Type B pancreatic cell (in vitro differentiated cells): ENCODE measurements around the gene CP. TPM values are rescaled to one million over a fixed set of nuclear protein-coding genes. Genes with fewer than 3 reads are reported as not detected.
"Not testable (repeated sequence)": the region's sequence is repeated elsewhere in the genome, so short reads cannot be mapped to it uniquely, and the experiment has no call there.

Source experiments
- DNase-seq: peaks from one replicate; pipeline ENCODE4 v3.0.0; 2021; ENCODE audit warnings: mixed read lengths; ENCODE audit not compliant: unreplicated experiment; ENCODE audit errors: extremely low spot score
- H3K27ac Mint-ChIP-seq: 2 replicates; pipeline ENCODE4 v1.8.0; 2021; ENCODE audit warnings: mild to moderate bottlenecking, mixed read lengths
- H3K27me3 Mint-ChIP-seq: 2 replicates; pipeline ENCODE4 v1.8.0; 2021; ENCODE audit warnings: mixed read lengths
- H3K36me3 Mint-ChIP-seq: 2 replicates; pipeline ENCODE4 v1.8.0; 2021; ENCODE audit warnings: mixed read lengths
- H3K4me1 Mint-ChIP-seq: one replicate; pipeline ENCODE4 v1.8.0; 2021; ENCODE audit warnings: mixed read lengths; ENCODE audit not compliant: unreplicated experiment
- H3K4me3 Mint-ChIP-seq: 2 replicates; pipeline ENCODE4 v1.8.0; 2021; ENCODE audit warnings: mild to moderate bottlenecking, mixed read lengths
- H3K9me3 Mint-ChIP-seq: 2 replicates; pipeline ENCODE4 v1.8.0; 2021; ENCODE audit warnings: mixed read lengths
- total RNA-seq: library from RNA; stranded (reverse); gene quantifications from 2 replicates; pipeline ENCODE4 v1.2.1, GENCODE V29; 2021; ENCODE audit warnings: low replicate concordance
- TF ChIP-seq, protein P1 (sequence below): fragments of 200-600 bp; sonication (generic); conservative IDR thresholded peaks from 2 replicates; pipeline ENCODE4 v1.5.0; 2021; ENCODE audit warnings: antibody characterized with exemption, mild to moderate bottlenecking

The CP gene
- total RNA-seq, 1 donor from 2014 or later: 4.0 TPM

DNA sequence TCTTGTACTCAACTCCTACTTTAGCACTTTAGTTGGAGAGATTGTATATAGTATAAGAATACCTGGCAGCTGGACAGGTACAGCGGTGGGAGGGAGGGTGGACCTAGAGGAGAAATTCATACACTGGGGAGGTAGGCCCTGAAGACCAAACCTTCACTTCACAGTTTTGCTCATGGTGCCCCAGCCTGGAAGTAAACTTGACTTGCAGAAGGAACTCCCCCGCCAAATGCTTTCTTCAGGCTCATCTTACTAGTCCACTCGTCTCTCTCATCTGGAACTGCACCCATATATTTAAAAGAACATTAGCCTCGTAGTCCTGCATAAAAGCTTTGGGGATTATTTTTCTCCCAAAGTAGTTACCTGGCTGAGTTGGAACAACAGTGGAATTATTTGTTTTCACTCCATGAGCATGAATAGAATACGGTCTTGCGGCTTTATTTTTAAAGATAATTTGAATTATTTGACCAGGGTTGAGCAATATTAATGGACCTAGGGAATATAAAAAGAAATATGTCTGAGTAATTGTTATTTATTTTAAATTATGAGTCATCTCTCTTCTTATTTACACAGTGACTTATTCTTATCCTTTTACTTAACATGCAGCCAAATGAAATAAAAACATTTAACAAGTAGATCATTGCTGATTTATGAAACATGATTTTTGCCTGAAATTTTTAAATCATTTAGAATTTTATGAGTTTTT, 25.5 kb upstream of the CP start:
- Mint-ChIP-seq H3K27ac (no peak overlapping the region), H3K4me1 (peaks cover 20% of the 10 kb centered on the region), H3K36me3 (no peaks in the 10 kb centered on the region), H3K4me3 (no peak overlapping the region), H3K9me3 (peaks cover 7% of the 10 kb centered on the region), H3K27me3 (no peaks in the 10 kb centered on the region)
- DNase-seq: no peak
- TF ChIP-seq, protein P1, sequence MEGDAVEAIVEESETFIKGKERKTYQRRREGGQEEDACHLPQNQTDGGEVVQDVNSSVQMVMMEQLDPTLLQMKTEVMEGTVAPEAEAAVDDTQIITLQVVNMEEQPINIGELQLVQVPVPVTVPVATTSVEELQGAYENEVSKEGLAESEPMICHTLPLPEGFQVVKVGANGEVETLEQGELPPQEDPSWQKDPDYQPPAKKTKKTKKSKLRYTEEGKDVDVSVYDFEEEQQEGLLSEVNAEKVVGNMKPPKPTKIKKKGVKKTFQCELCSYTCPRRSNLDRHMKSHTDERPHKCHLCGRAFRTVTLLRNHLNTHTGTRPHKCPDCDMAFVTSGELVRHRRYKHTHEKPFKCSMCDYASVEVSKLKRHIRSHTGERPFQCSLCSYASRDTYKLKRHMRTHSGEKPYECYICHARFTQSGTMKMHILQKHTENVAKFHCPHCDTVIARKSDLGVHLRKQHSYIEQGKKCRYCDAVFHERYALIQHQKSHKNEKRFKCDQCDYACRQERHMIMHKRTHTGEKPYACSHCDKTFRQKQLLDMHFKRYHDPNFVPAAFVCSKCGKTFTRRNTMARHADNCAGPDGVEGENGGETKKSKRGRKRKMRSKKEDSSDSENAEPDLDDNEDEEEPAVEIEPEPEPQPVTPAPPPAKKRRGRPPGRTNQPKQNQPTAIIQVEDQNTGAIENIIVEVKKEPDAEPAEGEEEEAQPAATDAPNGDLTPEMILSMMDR: no peak

DNA sequence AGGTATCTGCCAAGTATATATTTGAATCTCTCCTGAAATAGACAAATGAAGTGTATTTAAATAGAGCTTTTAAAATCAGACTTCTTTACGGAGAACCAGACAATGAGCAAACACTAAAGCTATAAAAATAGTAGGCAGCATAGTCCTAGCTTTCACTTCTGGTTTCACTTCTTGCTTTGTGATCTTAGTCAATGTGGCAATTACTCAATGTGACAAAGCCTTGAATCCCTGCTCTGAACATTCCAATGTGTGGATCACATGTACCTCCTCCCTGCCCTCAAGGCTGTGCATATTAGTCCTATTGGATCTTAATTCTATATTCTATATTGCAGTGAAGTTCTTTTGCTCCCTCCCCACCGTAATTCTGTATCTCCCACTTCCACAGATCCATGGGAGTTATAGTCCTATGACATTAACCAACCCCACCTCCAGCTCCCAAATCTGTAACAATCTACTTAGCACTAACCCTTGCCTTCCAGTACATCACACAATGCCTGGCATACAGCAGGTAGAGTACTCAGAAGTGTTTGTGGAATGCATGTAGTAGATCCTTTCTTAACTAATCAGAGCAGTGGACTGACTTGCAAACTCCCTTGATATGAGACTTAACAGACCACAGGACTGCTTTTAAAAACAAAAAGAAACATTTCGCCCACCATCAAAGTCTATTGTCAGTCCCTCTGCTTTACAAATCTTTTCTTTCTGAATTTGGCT, 24.3 kb upstream of the CP start:
- H3K27ac Mint-ChIP-seq: peak overlapping the region; percentile 8
- peak overlapping the region; percentile 51 for H3K4me3 Mint-ChIP-seq
- TF ChIP-seq, protein P1: no peak
- no peak for DNase-seq
- no peaks in the 10 kb centered on the region for H3K36me3 Mint-ChIP-seq
- H3K4me1 Mint-ChIP-seq: peaks cover 20% of the 10 kb centered on the region
- H3K9me3 Mint-ChIP-seq: peaks cover 7% of the 10 kb centered on the region
- H3K27me3 Mint-ChIP-seq: no peaks in the 10 kb centered on the region

DNA sequence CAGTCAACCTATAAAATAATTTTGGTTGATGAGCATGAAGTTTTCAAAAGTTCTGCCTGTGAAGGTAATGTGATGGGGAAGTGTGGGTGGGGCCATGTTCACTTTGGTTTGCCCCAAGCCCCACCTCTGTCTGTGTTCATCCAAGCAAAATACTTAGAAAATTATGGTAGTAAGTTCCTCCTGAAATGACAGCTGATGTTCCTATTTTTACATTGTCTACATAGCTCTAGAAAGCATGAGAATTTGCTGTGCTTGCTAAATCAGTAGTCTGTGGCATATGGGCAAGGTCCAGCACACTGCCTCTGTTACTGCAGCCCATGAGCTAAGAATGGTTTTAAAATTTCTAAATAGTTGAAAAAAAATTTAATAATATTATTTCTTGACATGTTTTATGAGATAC, 21.9 kb upstream of the CP start:
- Mint-ChIP-seq H3K36me3 (no peaks in the 10 kb centered on the region), H3K27ac (no peak overlapping the region), H3K9me3 (peaks cover 9% of the 10 kb centered on the region), H3K4me1 (peaks cover 18% of the 10 kb centered on the region), H3K27me3 (no peaks in the 10 kb centered on the region), H3K4me3 (no peak overlapping the region)
- DNase-seq: no peak
- TF ChIP-seq, protein P1: no peak

DNA sequence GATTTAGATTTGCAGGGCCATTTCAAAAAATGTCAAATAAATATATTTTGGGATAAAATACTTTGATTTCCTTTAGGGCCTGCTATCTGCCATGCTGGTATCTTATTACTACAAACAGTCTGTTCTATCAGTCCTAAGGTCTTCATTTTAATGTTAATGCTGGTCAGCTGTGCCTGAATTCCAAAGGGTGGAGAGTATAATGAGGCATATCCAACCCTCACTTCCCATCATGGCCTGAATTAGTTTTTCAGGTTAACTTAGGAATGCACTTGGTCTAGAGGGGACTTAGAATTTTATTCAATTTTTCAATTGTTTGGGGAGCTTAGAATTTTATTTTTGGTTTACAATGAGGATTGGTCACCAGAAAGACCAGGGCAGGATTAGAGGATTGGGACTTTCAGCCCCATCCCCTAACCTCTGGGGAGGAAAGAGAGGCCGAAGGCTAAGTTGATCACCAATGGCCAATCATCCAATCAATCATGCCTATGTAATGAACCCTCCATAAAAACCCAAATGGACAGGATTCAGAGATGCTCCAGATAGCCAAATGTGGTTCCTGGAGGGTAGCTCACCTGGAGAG, 17.8 kb upstream of the CP start:
- Mint-ChIP-seq H3K9me3 (peaks cover 12% of the 10 kb centered on the region), H3K27me3 (no peaks in the 10 kb centered on the region), H3K27ac (no peak overlapping the region), H3K4me3 (no peak overlapping the region), H3K4me1 (peaks cover 4% of the 10 kb centered on the region), H3K36me3 (peaks cover 4% of the 10 kb centered on the region)
- TF ChIP-seq, protein P1: no peak
- DNase-seq: no peak

DNA sequence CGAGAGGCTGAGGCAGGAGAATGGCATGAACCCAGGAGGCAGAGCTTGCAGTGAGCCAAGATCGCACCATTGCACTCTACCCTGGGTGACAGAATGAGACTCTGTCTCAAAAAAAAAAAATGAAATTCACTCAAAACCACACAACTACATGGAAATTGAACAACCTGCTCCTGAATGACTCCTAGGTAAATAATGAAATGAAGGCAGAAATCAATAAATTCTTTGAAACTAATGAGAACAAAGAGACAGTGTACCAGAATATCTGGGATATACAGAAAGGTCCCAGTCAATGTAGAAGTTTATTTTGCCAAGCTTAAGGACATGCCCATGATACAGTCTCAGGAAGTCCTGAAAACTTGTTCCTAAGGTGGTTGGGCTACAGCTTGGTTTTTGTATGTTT, 16.6 kb upstream of the CP start:
- H3K4me1 Mint-ChIP-seq, DNase-seq, H3K4me3 Mint-ChIP-seq, H3K36me3 Mint-ChIP-seq, H3K27ac Mint-ChIP-seq, H3K27me3 Mint-ChIP-seq: not testable (repeated sequence)
- peaks cover 12% of the 10 kb centered on the region for H3K9me3 Mint-ChIP-seq
